HepG2 (cell line): ENCODE measurements around the gene NDST1. TPM values are rescaled to one million over a fixed set of nuclear protein-coding genes. Genes with fewer than 3 reads are reported as not detected.

ENCODE experiments used
- FOXJ3 ChIP-seq: sonication (generic); formaldehyde crosslinking; IDR thresholded peaks from 2 replicates; pipeline ENCODE4 v1.4.0; 2020; ENCODE audit warnings: missing genetic modification reagents, mild to moderate bottlenecking, borderline replicate concordance
- FOXO1 ChIP-seq: sonication (generic); formaldehyde crosslinking; IDR thresholded peaks from 2 replicates; pipeline ENCODE4 v1.4.0; 2020; ENCODE audit warnings: missing genetic modification reagents
- HHEX ChIP-seq: IDR thresholded peaks from 2 replicates; pipeline ENCODE4 v1.6.1; 2016; ENCODE audit warnings: control low read depth
- HIVEP1 ChIP-seq: sonication (generic); formaldehyde crosslinking; IDR thresholded peaks from 2 replicates; pipeline ENCODE4 v1.4.0; 2020; ENCODE audit warnings: mild to moderate bottlenecking, missing genetic modification reagents
- HMG20A ChIP-seq: IDR thresholded peaks from 2 replicates; pipeline ENCODE4 v1.6.1; 2016; ENCODE audit warnings: borderline replicate concordance
- HNF4G ChIP-seq, 2 experiments: sonication (generic) in 1 of 2; formaldehyde crosslinking in 1 of 2; IDR thresholded peaks; 2 replicates each; pipeline versions ENCODE4 v1.4.0 to v1.6.1; 2011 to 2020; ENCODE audit warnings: borderline replicate concordance in 2 of 2, low read depth in 2 of 2, mild to moderate bottlenecking in 2 of 2, low read length in 1 of 2, missing genetic modification reagents in 1 of 2, moderate library complexity in 1 of 2
- KDM1A ChIP-seq: IDR thresholded peaks from 2 replicates; pipeline ENCODE4 v1.6.1; 2016; ENCODE audit warnings: missing compliant biosample characterization
- KDM5B ChIP-seq: sonication (generic); formaldehyde crosslinking; IDR thresholded peaks from 2 replicates; pipeline ENCODE4 v1.4.0; 2020; ENCODE audit warnings: missing genetic modification reagents, mild to moderate bottlenecking, borderline replicate concordance
- KDM6A ChIP-seq: IDR thresholded peaks from 2 replicates; pipeline ENCODE4 v1.6.1; 2016; ENCODE audit warnings: low read depth
- MTF2 ChIP-seq: sonication (generic); formaldehyde crosslinking; IDR thresholded peaks from 2 replicates; pipeline ENCODE4 v1.5.0; 2020; ENCODE audit warnings: missing genetic modification reagents, borderline replicate concordance
- NR1H2 ChIP-seq: sonication (generic); formaldehyde crosslinking; IDR thresholded peaks from 2 replicates; pipeline ENCODE4 v1.8.1; 2022; ENCODE audit warnings: low read depth, missing genetic modification reagents, borderline replicate concordance
- POGZ ChIP-seq: sonication (generic); formaldehyde crosslinking; IDR thresholded peaks from 2 replicates; pipeline ENCODE4 v1.4.0; 2020; ENCODE audit warnings: mild to moderate bottlenecking, missing genetic modification reagents
- SCMH1 ChIP-seq: sonication (generic); formaldehyde crosslinking; IDR thresholded peaks from 2 replicates; pipeline ENCODE4 v1.9.0; 2021; ENCODE audit warnings: missing genetic modification reagents, mild to moderate bottlenecking, borderline replicate concordance
- SIN3A ChIP-seq: IDR thresholded peaks from 2 replicates; pipeline ENCODE4 v1.6.1; 2011; ENCODE audit warnings: low read depth, mild to moderate bottlenecking, control low read depth, low read length, borderline replicate concordance
- SNAPC2 ChIP-seq: sonication (generic); formaldehyde crosslinking; IDR thresholded peaks from 2 replicates; pipeline ENCODE4 v1.8.1; 2022; ENCODE audit warnings: mild to moderate bottlenecking, missing genetic modification reagents
- XRCC5 ChIP-seq: fragments of 200-400 bp; formaldehyde crosslinking; optimal IDR thresholded peaks from 2 replicates; pipeline ENCODE3; 2017; ENCODE audit warnings: mild to moderate bottlenecking, low read length
- ZNF143 ChIP-seq: sonication (generic); formaldehyde crosslinking; IDR thresholded peaks from 2 replicates; pipeline ENCODE4 v1.4.0; 2020; ENCODE audit warnings: missing genetic modification reagents
- ZNF263 ChIP-seq: sonication (generic); formaldehyde crosslinking; IDR thresholded peaks from 2 replicates; pipeline ENCODE4 v1.4.0; 2020; ENCODE audit warnings: missing genetic modification reagents
- ZNF264 ChIP-seq: sonication (generic); formaldehyde crosslinking; IDR thresholded peaks from 2 replicates; pipeline ENCODE4 v1.4.0; 2020; ENCODE audit warnings: missing genetic modification reagents
- ZNF331 ChIP-seq: sonication (generic); formaldehyde crosslinking; IDR thresholded peaks from 2 replicates; pipeline ENCODE4 v1.4.0; 2020; ENCODE audit warnings: missing genetic modification reagents
- ZNF674 ChIP-seq: sonication (generic); formaldehyde crosslinking; IDR thresholded peaks from 2 replicates; pipeline ENCODE4 v1.5.0; 2020; ENCODE audit warnings: low read depth, mild to moderate bottlenecking, missing genetic modification reagents
- ZNF839 ChIP-seq: sonication (generic); formaldehyde crosslinking; IDR thresholded peaks from 2 replicates; pipeline ENCODE4 v1.4.0; 2020; ENCODE audit warnings: missing genetic modification reagents, mild to moderate bottlenecking, borderline replicate concordance
- polyA plus RNA-seq, 8 experiments: library from polyadenylated mRNA; depleted of rRNA in 3 of 8; stranded (reverse) in 7 of 8; unstranded in 1 of 8; fragments of >200 nt; fragmentation: Illumina TruSeq in 4 of 8; extraction: Trizol in 4 of 8; gene quantifications; 2 replicates each; pipeline versions ENCODE4 v1.2.1 to v1.2.3, GENCODE V29; 2011 to 2016; ENCODE audit warnings: low read depth in 4 of 8, missing spikeins in 1 of 8, mixed read lengths in 1 of 8; ENCODE audit not compliant: insufficient read depth in 1 of 8
- total RNA-seq, 5 experiments: library from RNA; depleted of rRNA; stranded (reverse); fragments of >200 nt; fragmentation: Illumina TruSeq; extraction: Trizol; gene quantifications; 2 replicates each; pipeline ENCODE4 v1.2.3, GENCODE V29; 2016; ENCODE audit warnings: low read depth in 1 of 5
- TF ChIP-seq, protein P1 (sequence below): sonication (generic); formaldehyde crosslinking; IDR thresholded peaks from 2 replicates; pipeline ENCODE4 v1.4.0; 2020; ENCODE audit warnings: missing genetic modification reagents, borderline replicate concordance

NDST1 gene
- total and polyA plus RNA-seq, 2 of the 13 experiments (the other 11 are each of a cell fraction or from before 2014, with no cell fraction given): 23.8 to 26.2 TPM

DNA sequence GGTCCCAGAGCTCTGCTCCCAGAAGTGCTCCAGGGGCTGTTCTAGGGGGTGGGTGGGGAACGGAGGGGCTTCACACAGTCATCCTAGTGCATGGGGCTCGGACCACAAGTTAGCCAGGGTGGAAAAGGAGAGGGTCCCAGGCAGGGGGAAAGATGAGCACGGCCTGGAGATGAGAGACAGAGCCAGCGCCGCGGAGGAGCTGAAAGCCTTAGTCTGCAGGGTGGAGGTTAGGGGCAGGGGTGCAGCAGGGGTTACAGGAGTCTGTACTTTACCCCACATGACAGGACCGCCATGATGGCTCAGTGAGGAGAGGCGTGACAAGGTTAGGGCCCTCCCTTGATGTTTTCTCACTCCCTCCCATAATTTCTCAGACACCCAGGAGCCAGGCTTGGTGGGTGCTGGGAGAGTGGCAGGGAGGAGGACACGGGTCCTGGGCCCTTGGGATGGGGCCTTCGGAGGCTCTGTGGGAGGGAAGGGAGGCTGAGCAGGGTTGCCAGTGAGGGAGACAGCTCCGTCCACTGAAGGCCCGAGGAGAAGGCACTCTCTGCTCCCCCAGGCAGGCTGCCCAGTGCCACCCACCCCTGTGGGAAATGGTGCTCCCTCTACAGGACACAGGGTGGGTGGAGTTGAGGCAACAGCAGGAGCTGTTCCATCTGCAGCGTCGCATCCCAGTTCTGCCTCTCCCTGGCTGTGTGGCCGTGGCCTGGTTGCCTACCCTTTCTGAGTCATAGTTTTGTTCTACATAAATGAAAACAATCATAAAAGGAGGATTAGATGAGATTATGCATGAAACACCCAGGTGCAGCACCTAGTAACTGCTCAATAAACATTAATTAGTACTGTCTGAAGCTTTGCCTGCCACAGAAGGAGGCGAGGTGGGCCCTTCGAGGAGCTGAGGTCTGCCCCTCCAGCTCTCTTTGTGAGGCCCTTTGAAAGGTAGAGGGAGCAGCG is 66.2 kb downstream of the NDST1 start (continued):
- no peak for TF ChIP-seq ZNF674 (CRISPR knock-in tag)
- no peak for TF ChIP-seq FOXO1
- TF ChIP-seq HNF4G (IDR thresholded peaks at IDR 0.05; ENCODE audit: borderline replicate concordance, low read depth, low read length): no peak
- TF ChIP-seq HNF4G (CRISPR knock-in tag; IDR thresholded peaks at IDR 0.05; ENCODE audit: borderline replicate concordance, low read depth): no peak
- TF ChIP-seq ZNF331 (CRISPR knock-in tag): 0 out of 2 replicates have a peak, but pooled peaks have one; percentile 21
- no peak for TF ChIP-seq HMG20A (CRISPR knock-in tag)
- TF ChIP-seq MTF2 (CRISPR knock-in tag): no peak
- TF ChIP-seq XRCC5: peak; percentile 29
- no peak for TF ChIP-seq FOXJ3 (CRISPR knock-in tag)
- TF ChIP-seq SCMH1: no peak
- TF ChIP-seq POGZ (CRISPR knock-in tag): no peak
- TF ChIP-seq HIVEP1 (CRISPR knock-in tag): no peak
- TF ChIP-seq ZNF143 (CRISPR knock-in tag): no peak
- no peak for TF ChIP-seq KDM1A (CRISPR knock-in tag)
- no peak for TF ChIP-seq NR1H2 (CRISPR knock-in tag)
- TF ChIP-seq ZNF263: peak; percentile 85
- TF ChIP-seq KDM6A (CRISPR knock-in tag): no peak
- TF ChIP-seq HHEX (CRISPR knock-in tag): no peak
- no peak for TF ChIP-seq SIN3A
- TF ChIP-seq KDM5B (CRISPR knock-in tag): 0 out of 2 replicates have a peak, but pooled peaks have one; percentile 21
- TF ChIP-seq SNAPC2 (CRISPR knock-in tag): no peak
- TF ChIP-seq, protein P1, sequence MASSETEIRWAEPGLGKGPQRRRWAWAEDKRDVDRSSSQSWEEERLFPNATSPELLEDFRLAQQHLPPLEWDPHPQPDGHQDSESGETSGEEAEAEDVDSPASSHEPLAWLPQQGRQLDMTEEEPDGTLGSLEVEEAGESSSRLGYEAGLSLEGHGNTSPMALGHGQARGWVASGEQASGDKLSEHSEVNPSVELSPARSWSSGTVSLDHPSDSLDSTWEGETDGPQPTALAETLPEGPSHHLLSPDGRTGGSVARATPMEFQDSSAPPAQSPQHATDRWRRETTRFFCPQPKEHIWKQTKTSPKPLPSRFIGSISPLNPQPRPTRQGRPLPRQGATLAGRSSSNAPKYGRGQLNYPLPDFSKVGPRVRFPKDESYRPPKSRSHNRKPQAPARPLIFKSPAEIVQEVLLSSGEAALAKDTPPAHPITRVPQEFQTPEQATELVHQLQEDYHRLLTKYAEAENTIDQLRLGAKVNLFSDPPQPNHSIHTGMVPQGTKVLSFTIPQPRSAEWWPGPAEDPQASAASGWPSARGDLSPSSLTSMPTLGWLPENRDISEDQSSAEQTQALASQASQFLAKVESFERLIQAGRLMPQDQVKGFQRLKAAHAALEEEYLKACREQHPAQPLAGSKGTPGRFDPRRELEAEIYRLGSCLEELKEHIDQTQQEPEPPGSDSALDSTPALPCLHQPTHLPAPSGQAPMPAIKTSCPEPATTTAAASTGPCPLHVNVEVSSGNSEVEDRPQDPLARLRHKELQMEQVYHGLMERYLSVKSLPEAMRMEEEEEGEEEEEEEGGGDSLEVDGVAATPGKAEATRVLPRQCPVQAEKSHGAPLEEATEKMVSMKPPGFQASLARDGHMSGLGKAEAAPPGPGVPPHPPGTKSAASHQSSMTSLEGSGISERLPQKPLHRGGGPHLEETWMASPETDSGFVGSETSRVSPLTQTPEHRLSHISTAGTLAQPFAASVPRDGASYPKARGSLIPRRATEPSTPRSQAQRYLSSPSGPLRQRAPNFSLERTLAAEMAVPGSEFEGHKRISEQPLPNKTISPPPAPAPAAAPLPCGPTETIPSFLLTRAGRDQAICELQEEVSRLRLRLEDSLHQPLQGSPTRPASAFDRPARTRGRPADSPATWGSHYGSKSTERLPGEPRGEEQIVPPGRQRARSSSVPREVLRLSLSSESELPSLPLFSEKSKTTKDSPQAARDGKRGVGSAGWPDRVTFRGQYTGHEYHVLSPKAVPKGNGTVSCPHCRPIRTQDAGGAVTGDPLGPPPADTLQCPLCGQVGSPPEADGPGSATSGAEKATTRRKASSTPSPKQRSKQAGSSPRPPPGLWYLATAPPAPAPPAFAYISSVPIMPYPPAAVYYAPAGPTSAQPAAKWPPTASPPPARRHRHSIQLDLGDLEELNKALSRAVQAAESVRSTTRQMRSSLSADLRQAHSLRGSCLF (CRISPR knock-in tag): no peak
- no peak for TF ChIP-seq ZNF264 (CRISPR knock-in tag)
- TF ChIP-seq ZNF839 (CRISPR knock-in tag): no peak
